Astrocyte of the spinal cord (primary cell): ENCODE data around the gene TRIOBP.

Source experiments
- DNase-seq: peaks from one replicate; pipeline ENCODE4 v3.0.0; 2011; ENCODE audit warnings: low read depth, low spot score
- H3K4me3 ChIP-seq: 2 replicates; pipeline ENCODE4 v1.5.1; 2011; ENCODE audit warnings: low read depth, mild to moderate bottlenecking, low read length, moderate library complexity
- CTCF ChIP-seq: IDR thresholded peaks from 2 replicates; pipeline ENCODE4 v1.5.1; 2012; ENCODE audit warnings: low read depth, mild to moderate bottlenecking, low read length, inconsistent platforms
- in situ Hi-C: cut with HindIII; loops from 2 replicates; pipeline ENCODE4 v1.10.0; 2017; ENCODE audit warnings: low sequenced_read_pairs

TRIOBP gene

GRCh38 chr22:37739611-37740049 is 42.8 kb downstream of the TRIOBP start:
- TF ChIP-seq CTCF: no peak
- H3K4me3 ChIP-seq: no peak overlapping the region
- in situ Hi-C loops: no loop called here
- no peak for DNase-seq

- TF ChIP-seq CTCF: no peak
- in situ Hi-C loops: no loop called here
- no peak for DNase-seq
These were observed 43.8 kb downstream of the TRIOBP start for GRCh38 chr22:37740455-37741311.

GRCh38 chr22:37741312-37741795 is 44.5 kb downstream of the TRIOBP start:
- TF ChIP-seq CTCF: no peak
- no peak overlapping the region for H3K4me3 ChIP-seq
- peak; percentile 97 for DNase-seq
- in situ Hi-C loops: no loop called here

More at GRCh38 chr22:37740455-37741311, 43.8 kb downstream of the TRIOBP start:
- no peak overlapping the region for H3K4me3 ChIP-seq

GRCh38 chr22:37742376-37743171 is 45.7 kb downstream of the TRIOBP start:
- in situ Hi-C loops: no loop called here
- no peak for TF ChIP-seq CTCF
- H3K4me3 ChIP-seq: no peak overlapping the region
- peak; percentile 89 for DNase-seq

GRCh38 chr22:37744589-37744988 is 47.7 kb downstream of the TRIOBP start:
- H3K4me3 ChIP-seq: no peak overlapping the region
- DNase-seq: no peak
- in situ Hi-C loops: no loop called here
- TF ChIP-seq CTCF: peak; percentile 8

- in situ Hi-C loops: no loop called here
- peak overlapping the region; percentile 83 for H3K4me3 ChIP-seq
- no peak for TF ChIP-seq CTCF
These were observed 48.9 kb downstream of the TRIOBP start for GRCh38 chr22:37745548-37746365.

More at GRCh38 chr22:37745548-37746365, 48.9 kb downstream of the TRIOBP start:
- DNase-seq: peak; percentile 91
